ENCODE data around the gene HYCC1. TPM values are rescaled to one million over a fixed set of nuclear protein-coding genes. Genes with fewer than 3 reads are reported as not detected.
"Not testable (repeated sequence)": the region's sequence is repeated elsewhere in the genome, so short reads cannot be mapped to it uniquely, and the experiment has no call there.

HYCC1 gene
- total and polyA plus RNA-seq, 2 donors (not counting 3 experiments of a cell fraction or from before 2014, with no cell fraction given) = 14.5 to 51.8 TPM

GRCh38 chr7:23051124-23051485 is 37.2 kb upstream of the HYCC1 start:
- CTCF ChIA-PET = interaction anchor here (1.2 to 2.5 kb wide), 2 partner anchors 35 to 323 kb away, joined by 3 to 5 read pairs; no protein-coding TSS in a partner anchor
- intact Hi-C loops (cut with micrococcal nuclease) = not testable (repeated sequence)

DNA sequence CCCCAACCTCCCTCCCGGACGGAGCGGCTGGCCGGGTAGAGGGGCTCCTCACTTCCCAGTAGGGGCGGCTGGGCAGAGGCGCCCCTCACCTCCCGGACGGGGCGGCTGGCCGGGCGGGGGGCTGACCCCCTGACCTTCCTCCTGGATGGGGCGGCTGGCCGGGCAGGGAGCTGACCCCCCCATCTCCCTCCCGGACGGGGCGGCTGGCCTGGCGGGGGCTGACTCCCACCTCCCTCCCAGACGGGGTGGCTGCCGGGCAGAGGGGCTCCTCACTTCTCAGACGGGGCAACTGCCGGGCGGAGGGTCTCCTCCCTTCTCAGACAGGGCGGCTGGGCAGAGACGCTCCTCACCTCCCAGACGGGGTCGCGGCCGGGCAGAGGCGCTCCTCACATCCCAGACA is 32.4 kb upstream of the HYCC1 start:
- H3K36me3 ChIP-seq (ENCODE audit: control insufficient read depth in 2 of 2, extremely low read depth in 1 of 2, insufficient read depth in 2 of 2, low read length in 2 of 2); H3K79me2 ChIP-seq (ENCODE audit: control insufficient read depth, insufficient read depth, low read length); H3K9ac ChIP-seq (replicated peaks; ENCODE audit: extremely low read depth, insufficient read depth, low read length); FAIRE-seq; H4K20me1 ChIP-seq (replicated peaks; ENCODE audit: control insufficient read depth, extremely low read depth, insufficient read depth, low read length); H2AFZ ChIP-seq (ENCODE audit: low read depth, low read length); CTCF ChIA-PET; H3K4me1 ChIP-seq (ENCODE audit: control insufficient read depth, extremely low read depth, insufficient read depth, low read length); H3K9me3 ChIP-seq (replicated peaks; ENCODE audit: control insufficient read depth, insufficient read depth, low read length); H3K27ac ChIP-seq (ENCODE audit: insufficient read depth, low read depth, low read length); dilution Hi-C loops (cut with MboI; ENCODE audit: extremely low pct_ligation_motif_present, low sequenced_read_pairs); POLR2A ChIA-PET; H3K4me3 ChIP-seq (replicated peaks in 1 of 3; ENCODE audit: insufficient read depth in 1 of 3, low read depth in 1 of 3, low read length in 3 of 3); DNase-seq (ENCODE audit: low read depth, low spot score); H3K27me3 ChIP-seq (ENCODE audit: control insufficient read depth in 2 of 2, insufficient read depth in 2 of 2, low read length in 2 of 2); intact Hi-C loops (cut with micrococcal nuclease); H3K9me1 ChIP-seq (replicated peaks; ENCODE audit: control insufficient read depth, extremely low read depth, insufficient read depth, low read length); BruUV-seq (replicated peaks); H3K4me2 ChIP-seq (ENCODE audit: insufficient read depth, low read length): not testable (repeated sequence)

More at GRCh38 chr7:23051124-23051485, 37.2 kb upstream of the HYCC1 start:
- H4K20me1 ChIP-seq (replicated peaks; ENCODE audit: control insufficient read depth, extremely low read depth, insufficient read depth, low read length); BruUV-seq (replicated peaks); dilution Hi-C loops (cut with MboI; ENCODE audit: extremely low pct_ligation_motif_present, low sequenced_read_pairs); H3K9me3 ChIP-seq (replicated peaks; ENCODE audit: control insufficient read depth, insufficient read depth, low read length); H3K4me1 ChIP-seq (ENCODE audit: control insufficient read depth, extremely low read depth, insufficient read depth, low read length); POLR2A ChIA-PET; H3K9ac ChIP-seq (replicated peaks; ENCODE audit: extremely low read depth, insufficient read depth, low read length); H3K27ac ChIP-seq (ENCODE audit: insufficient read depth, low read depth, low read length); H3K36me3 ChIP-seq (ENCODE audit: control insufficient read depth in 2 of 2, extremely low read depth in 1 of 2, insufficient read depth in 2 of 2, low read length in 2 of 2); H2AFZ ChIP-seq (ENCODE audit: low read depth, low read length); H3K27me3 ChIP-seq (ENCODE audit: control insufficient read depth in 2 of 2, insufficient read depth in 2 of 2, low read length in 2 of 2); DNase-seq (ENCODE audit: low read depth, low spot score); H3K79me2 ChIP-seq (ENCODE audit: control insufficient read depth, insufficient read depth, low read length); H3K4me2 ChIP-seq (ENCODE audit: insufficient read depth, low read length); H3K9me1 ChIP-seq (replicated peaks; ENCODE audit: control insufficient read depth, extremely low read depth, insufficient read depth, low read length); FAIRE-seq; H3K4me3 ChIP-seq (replicated peaks in 1 of 3; ENCODE audit: insufficient read depth in 1 of 3, low read depth in 1 of 3, low read length in 3 of 3): not testable (repeated sequence)

DNA sequence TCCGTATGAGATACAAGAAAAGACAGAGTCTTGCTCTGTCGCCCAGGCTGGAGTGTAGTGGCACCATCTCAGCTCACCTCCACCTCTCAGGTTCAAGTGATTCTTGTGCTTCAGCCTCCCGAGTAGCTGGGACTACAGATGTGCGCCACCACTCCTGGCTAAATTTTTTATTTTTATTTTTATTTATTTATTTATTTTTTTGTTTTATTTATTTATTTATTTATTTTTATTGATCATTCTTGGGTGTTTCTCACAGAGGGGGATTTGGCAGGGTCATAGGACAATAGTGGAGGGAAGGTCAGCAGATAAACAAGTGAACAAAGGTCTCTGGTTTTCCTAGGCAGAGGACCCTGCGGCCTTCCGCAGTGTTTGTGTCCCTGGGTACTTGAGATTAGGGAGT is 31.2 kb upstream of the HYCC1 start:
- H3K36me3 ChIP-seq (ENCODE audit: control insufficient read depth in 2 of 2, extremely low read depth in 1 of 2, insufficient read depth in 2 of 2, low read length in 2 of 2); H3K4me2 ChIP-seq (ENCODE audit: insufficient read depth, low read length); H3K4me3 ChIP-seq (replicated peaks in 1 of 3; ENCODE audit: insufficient read depth in 1 of 3, low read depth in 1 of 3, low read length in 3 of 3); FAIRE-seq; dilution Hi-C loops (cut with MboI; ENCODE audit: extremely low pct_ligation_motif_present, low sequenced_read_pairs); H3K9me1 ChIP-seq (replicated peaks; ENCODE audit: control insufficient read depth, extremely low read depth, insufficient read depth, low read length); H4K20me1 ChIP-seq (replicated peaks; ENCODE audit: control insufficient read depth, extremely low read depth, insufficient read depth, low read length); intact Hi-C loops (cut with micrococcal nuclease); BruUV-seq (replicated peaks); H3K79me2 ChIP-seq (ENCODE audit: control insufficient read depth, insufficient read depth, low read length); H2AFZ ChIP-seq (ENCODE audit: low read depth, low read length); DNase-seq (ENCODE audit: low read depth, low spot score); H3K9ac ChIP-seq (replicated peaks; ENCODE audit: extremely low read depth, insufficient read depth, low read length); H3K9me3 ChIP-seq (replicated peaks; ENCODE audit: control insufficient read depth, insufficient read depth, low read length); H3K27ac ChIP-seq (ENCODE audit: insufficient read depth, low read depth, low read length); H3K27me3 ChIP-seq (ENCODE audit: control insufficient read depth in 2 of 2, insufficient read depth in 2 of 2, low read length in 2 of 2); POLR2A ChIA-PET; H3K4me1 ChIP-seq (ENCODE audit: control insufficient read depth, extremely low read depth, insufficient read depth, low read length): not testable (repeated sequence)
- CTCF ChIA-PET = interaction anchor here (0.6 to 2.2 kb wide), 4 partner anchors 10 to 94 kb away, joined by 3 to 14 read pairs (median 4); no protein-coding TSS in a partner anchor

Measured in endothelial cell of umbilical vein (primary cell).